Hepatocyte (in vitro differentiated cells): ENCODE data around the gene CLEC2D. TPM values are rescaled to one million over a fixed set of nuclear protein-coding genes. Genes with fewer than 3 reads are reported as not detected.
"Not testable (repeated sequence)": the region's sequence is repeated elsewhere in the genome, so short reads cannot be mapped to it uniquely, and the experiment has no call there.

Source experiments
- DNase-seq: peaks from one replicate; pipeline ENCODE4 v3.0.0-alpha.2; 2016; ENCODE audit warnings: low spot score
- H2AFZ ChIP-seq: fragments of 200-600 bp; sonication (generic); 2 replicates; pipeline ENCODE4 v1.6.0; 2016; ENCODE audit warnings: antibody characterized with exemption, mild to moderate bottlenecking
- H3K27ac ChIP-seq: fragments of 200-600 bp; sonication (generic); 2 replicates; pipeline ENCODE4 v1.5.1; 2016; ENCODE audit warnings: mild to moderate bottlenecking
- H3K27me3 ChIP-seq: fragments of 200-600 bp; sonication (generic); 2 replicates; pipeline ENCODE4 v1.6.1; 2016
- H3K36me3 ChIP-seq: fragments of 200-600 bp; sonication (generic); replicated peaks from 2 replicates; pipeline ENCODE4 v1.5.1; 2016; ENCODE audit warnings: low read depth; ENCODE audit not compliant: insufficient read depth
- H3K4me1 ChIP-seq: fragments of 200-600 bp; sonication (generic); 2 replicates; pipeline ENCODE4 v1.5.1; 2016; ENCODE audit warnings: mild to moderate bottlenecking, moderate library complexity; ENCODE audit not compliant: insufficient read depth
- H3K4me2 ChIP-seq: fragments of 200-600 bp; sonication (generic); 2 replicates; pipeline ENCODE4 v1.6.0; 2016
- H3K4me3 ChIP-seq: fragments of 200-600 bp; sonication (generic); 2 replicates; pipeline ENCODE4 v1.5.1; 2016; ENCODE audit warnings: mild to moderate bottlenecking
- H3K79me2 ChIP-seq: fragments of 200-600 bp; sonication (generic); 2 replicates; pipeline ENCODE4 v1.6.0; 2017; ENCODE audit warnings: mild to moderate bottlenecking
- H3K9me2 ChIP-seq: fragments of 200-600 bp; sonication (generic); replicated peaks from 2 replicates; pipeline ENCODE4 v1.6.0; 2017; ENCODE audit warnings: mild to moderate bottlenecking; ENCODE audit not compliant: insufficient read depth
- H3K9me3 ChIP-seq: fragments of 200-600 bp; sonication (generic); 2 replicates; pipeline ENCODE4 v1.5.1; 2016; ENCODE audit warnings: low read depth, mild to moderate bottlenecking
- H4K20me1 ChIP-seq: fragments of 200-600 bp; sonication (generic); 2 replicates; pipeline ENCODE4 v1.6.0; 2016; ENCODE audit warnings: mild to moderate bottlenecking; ENCODE audit not compliant: insufficient read depth, poor library complexity, severe bottlenecking
- CTCF ChIP-seq: fragments of 200-600 bp; sonication (generic); IDR thresholded peaks from 2 replicates; pipeline ENCODE4 v1.5.1; 2016; ENCODE audit warnings: antibody characterized with exemption, mild to moderate bottlenecking; ENCODE audit not compliant: poor library complexity
- EZH2 ChIP-seq: fragments of 200-600 bp; sonication (generic); IDR thresholded peaks from 2 replicates; pipeline ENCODE4 v1.6.1; 2016; ENCODE audit warnings: antibody characterized with exemption, mild to moderate bottlenecking, borderline replicate concordance
- EZH2phosphoT487 ChIP-seq: fragments of 200-600 bp; sonication (generic); IDR thresholded peaks from one replicate; pipeline ENCODE4 v1.6.1; 2018; ENCODE audit warnings: antibody characterized with exemption, mild to moderate bottlenecking, low read depth, moderate library complexity; ENCODE audit not compliant: unreplicated experiment, severe bottlenecking
- WGBS: methylation state at CpG from one replicate; pipeline ENCODE4 v1.1.6; 2016; ENCODE audit warnings: low lambda C conversion rate; ENCODE audit errors: missing lambda C conversion rate; 5-methylcytosine and 5-hydroxymethylcytosine counted together
- polyA plus RNA-seq: library from polyadenylated mRNA; unstranded; fragments of >200 nt; fragmentation: Nextera tagmentation; extraction: Ambion mirVana; gene quantifications from 2 replicates; pipeline ENCODE4 v1.2.1, GENCODE V29; 2016
- total RNA-seq: library from RNA; depleted of rRNA; stranded (reverse); fragments of >200 nt; gene quantifications from 2 replicates; pipeline ENCODE4 v1.2.3, GENCODE V29; 2014

The CLEC2D gene
- total and polyA plus RNA-seq, 2 experiments from 2014 or later, result 3.7 to 5.7 TPM

- H4K20me1 ChIP-seq, H3K79me2 ChIP-seq, H3K36me3 ChIP-seq, H3K4me2 ChIP-seq, H3K4me1 ChIP-seq, H3K27me3 ChIP-seq, DNase-seq, H3K9me3 ChIP-seq, H3K4me3 ChIP-seq, H3K27ac ChIP-seq, H2AFZ ChIP-seq, H3K9me2 ChIP-seq: not testable (repeated sequence)
- 100% methylated on average over 3 of the region's 3 CpGs for WGBS
These were observed 26.1 kb downstream of the CLEC2D start for GRCh38 chr12:9695661-9696060.

- Histone ChIP-seq H3K4me1 (no peaks in the 10 kb centered on the region), H4K20me1 (no peaks in the 10 kb centered on the region), H3K27ac (no peak overlapping the region), H3K79me2 (no peaks in the 10 kb centered on the region), H3K4me2 (no peak overlapping the region), H3K27me3 (no peaks in the 10 kb centered on the region), H3K9me3 (no peaks in the 10 kb centered on the region), H3K4me3 (no peak overlapping the region), H3K36me3 (no peaks in the 10 kb centered on the region), H2AFZ (no peak overlapping the region), H3K9me2 (no peaks in the 10 kb centered on the region)
- DNase-seq, result no peak
- TF ChIP-seq CTCF, result no peak
- TF ChIP-seq EZH2phosphoT487, result no peak
- TF ChIP-seq EZH2, result no peak
These were observed 28.1 kb downstream of the CLEC2D start for GRCh38 chr12:9697619-9698018.

- H3K27ac ChIP-seq, result no peak overlapping the region
- H3K36me3 ChIP-seq, result no peaks in the 10 kb centered on the region
- no peak overlapping the region for H3K4me3 ChIP-seq
- 93% methylated on average over 2 of the region's 2 CpGs for WGBS
- no peak for TF ChIP-seq EZH2phosphoT487
- TF ChIP-seq CTCF, result no peak
- TF ChIP-seq EZH2, result no peak
- H3K4me2 ChIP-seq, result no peak overlapping the region
- H3K9me2 ChIP-seq, result no peaks in the 10 kb centered on the region
- no peaks in the 10 kb centered on the region for H3K27me3 ChIP-seq
- DNase-seq, result no peak
- H3K4me1 ChIP-seq, result no peaks in the 10 kb centered on the region
- H3K79me2 ChIP-seq, result no peaks in the 10 kb centered on the region
- no peaks in the 10 kb centered on the region for H4K20me1 ChIP-seq
- H2AFZ ChIP-seq, result no peak overlapping the region
- no peaks in the 10 kb centered on the region for H3K9me3 ChIP-seq
These were observed 29.2 kb downstream of the CLEC2D start for GRCh38 chr12:9698681-9699080.

GRCh38 chr12:9699269-9699897 is 29.9 kb downstream of the CLEC2D start:
- Histone ChIP-seq H2AFZ (no peak overlapping the region), H3K4me1 (no peaks in the 10 kb centered on the region), H3K79me2 (no peaks in the 10 kb centered on the region), H4K20me1 (no peaks in the 10 kb centered on the region), H3K36me3 (no peaks in the 10 kb centered on the region), H3K9me3 (no peaks in the 10 kb centered on the region), H3K4me3 (no peak overlapping the region), H3K27me3 (no peaks in the 10 kb centered on the region), H3K27ac (no peak overlapping the region), H3K9me2 (no peaks in the 10 kb centered on the region), H3K4me2 (no peak overlapping the region)
- no peak for DNase-seq
- WGBS, result 79% methylated on average over 1 of the region's 1 CpG
- no peak for TF ChIP-seq EZH2
- no peak for TF ChIP-seq CTCF
- no peak for TF ChIP-seq EZH2phosphoT487
